Peyer's patch (tissue), 4 donors: Measurements from ENCODE around the gene MXRA7.

Experiments
- POLR2A ChIP-seq, 2 donors: fragments of 450-650 bp; IDR thresholded peaks; one replicate each; pipeline ENCODE4 v1.5.1; 2017; ENCODE audit warnings: antibody characterized with exemption in 2 of 2, mild to moderate bottlenecking in 2 of 2, moderate library complexity in 2 of 2
- TF ChIP-seq, protein P1 (sequence below), 6 experiments: fragments of 450-650 bp in 4 of 6; fragments of 200-600 bp in 2 of 6; sonication (generic) in 1 of 6; IDR thresholded peaks; one replicate each; pipeline ENCODE4 v1.5.1; 2017 to 2019; ENCODE audit warnings: antibody characterized with exemption in 6 of 6, mild to moderate bottlenecking in 3 of 6, moderate library complexity in 1 of 6

DNA sequence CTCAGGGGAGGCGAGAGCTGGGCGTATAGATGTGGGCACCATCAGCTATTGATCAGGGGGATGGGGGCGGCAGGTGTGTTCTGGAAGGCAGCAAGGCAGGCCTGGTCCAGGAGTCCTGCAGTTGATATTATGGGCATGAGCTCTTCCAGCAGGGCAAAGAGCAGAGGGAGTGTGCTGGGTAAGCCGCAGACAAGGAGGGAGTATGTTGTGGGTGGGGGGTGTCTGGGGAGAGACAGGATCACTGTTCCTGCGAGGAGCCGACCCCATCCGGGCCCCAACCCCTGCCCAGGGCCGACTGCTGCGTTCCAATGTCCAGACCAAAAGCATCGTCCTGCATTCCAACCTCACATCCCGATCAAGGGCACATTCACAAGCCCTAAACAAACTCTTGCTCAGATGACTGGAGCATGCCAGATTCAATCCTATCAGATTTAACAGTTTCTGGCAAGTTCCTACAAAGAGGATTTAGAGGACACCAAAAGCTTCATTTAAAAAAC lies 9.2 kb downstream of the MXRA7 start:
- TF ChIP-seq, protein P1, sequence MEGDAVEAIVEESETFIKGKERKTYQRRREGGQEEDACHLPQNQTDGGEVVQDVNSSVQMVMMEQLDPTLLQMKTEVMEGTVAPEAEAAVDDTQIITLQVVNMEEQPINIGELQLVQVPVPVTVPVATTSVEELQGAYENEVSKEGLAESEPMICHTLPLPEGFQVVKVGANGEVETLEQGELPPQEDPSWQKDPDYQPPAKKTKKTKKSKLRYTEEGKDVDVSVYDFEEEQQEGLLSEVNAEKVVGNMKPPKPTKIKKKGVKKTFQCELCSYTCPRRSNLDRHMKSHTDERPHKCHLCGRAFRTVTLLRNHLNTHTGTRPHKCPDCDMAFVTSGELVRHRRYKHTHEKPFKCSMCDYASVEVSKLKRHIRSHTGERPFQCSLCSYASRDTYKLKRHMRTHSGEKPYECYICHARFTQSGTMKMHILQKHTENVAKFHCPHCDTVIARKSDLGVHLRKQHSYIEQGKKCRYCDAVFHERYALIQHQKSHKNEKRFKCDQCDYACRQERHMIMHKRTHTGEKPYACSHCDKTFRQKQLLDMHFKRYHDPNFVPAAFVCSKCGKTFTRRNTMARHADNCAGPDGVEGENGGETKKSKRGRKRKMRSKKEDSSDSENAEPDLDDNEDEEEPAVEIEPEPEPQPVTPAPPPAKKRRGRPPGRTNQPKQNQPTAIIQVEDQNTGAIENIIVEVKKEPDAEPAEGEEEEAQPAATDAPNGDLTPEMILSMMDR (IDR thresholded peaks at IDR 0.05): no peak
- no peak for TF ChIP-seq POLR2A (IDR thresholded peaks at IDR 0.05)
